HG03521 (cell line): ENCODE measurements around the gene DPM2.
A peak's percentile ranks its signal among the peaks of the same experiment; 100 is the strongest.

Experiments
- ATAC-seq: cut with Tn5 transposase; IDR thresholded peaks from one replicate; pipeline ENCODE4 v1.9.1; 2021; ENCODE audit warnings: mild to moderate bottlenecking, moderate library complexity; ENCODE audit not compliant: unreplicated experiment

DPM2 gene

DNA sequence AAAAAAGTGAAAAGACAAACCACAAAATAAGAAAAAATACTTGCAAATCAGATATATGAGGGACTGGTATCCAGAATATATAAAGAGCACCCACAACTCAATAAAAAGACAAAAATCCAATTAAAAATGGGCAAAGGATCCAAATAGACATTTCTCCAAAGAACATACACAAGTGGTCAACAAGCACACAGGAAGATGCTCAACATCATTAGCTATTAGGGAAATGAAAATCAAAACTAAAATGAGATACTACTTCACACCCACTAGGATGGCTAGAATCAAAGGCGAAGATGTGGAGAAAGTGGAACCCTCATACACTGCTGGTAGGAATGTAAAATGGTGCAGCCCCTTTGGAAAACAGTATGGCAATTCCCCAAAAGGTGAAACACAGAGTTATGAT lies 21.1 kb upstream of the DPM2 start:
- no peak for ATAC-seq

DNA sequence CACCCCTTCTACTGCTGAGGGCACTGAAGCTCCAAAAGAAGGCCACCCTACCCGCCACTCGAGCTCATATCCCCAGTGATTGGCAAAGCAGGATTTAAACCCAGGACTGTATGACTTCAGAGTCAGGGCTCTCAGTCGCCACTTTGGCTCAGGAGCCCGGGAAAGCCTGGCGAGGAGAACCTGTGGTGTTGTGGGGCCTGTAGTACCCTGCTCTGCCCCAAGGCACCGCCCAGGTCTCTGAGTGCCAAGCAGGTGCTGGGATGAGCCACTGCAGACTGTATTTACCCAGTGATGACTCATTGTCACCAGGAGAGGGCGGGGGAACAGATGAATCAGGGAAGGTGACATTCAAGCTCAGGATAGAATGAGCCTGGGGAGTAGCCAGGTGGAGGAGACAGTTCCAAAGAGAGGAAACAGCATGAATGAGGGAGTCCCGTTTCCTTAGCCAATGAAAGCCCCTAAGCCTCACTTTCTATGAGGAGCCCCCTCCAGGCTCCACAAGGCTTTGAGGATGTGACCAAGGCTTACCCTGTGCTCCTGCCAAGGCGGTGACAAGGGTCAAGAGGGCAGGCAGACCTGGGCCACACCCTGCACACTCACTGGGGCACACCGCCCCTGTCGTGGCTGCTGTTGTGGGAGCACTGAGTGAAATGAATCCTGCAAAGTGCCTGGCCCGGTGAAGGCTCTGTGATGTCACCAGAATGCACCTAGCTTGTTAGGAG lies 17.8 kb upstream of the DPM2 start:
- peak; percentile 53 for ATAC-seq

DNA sequence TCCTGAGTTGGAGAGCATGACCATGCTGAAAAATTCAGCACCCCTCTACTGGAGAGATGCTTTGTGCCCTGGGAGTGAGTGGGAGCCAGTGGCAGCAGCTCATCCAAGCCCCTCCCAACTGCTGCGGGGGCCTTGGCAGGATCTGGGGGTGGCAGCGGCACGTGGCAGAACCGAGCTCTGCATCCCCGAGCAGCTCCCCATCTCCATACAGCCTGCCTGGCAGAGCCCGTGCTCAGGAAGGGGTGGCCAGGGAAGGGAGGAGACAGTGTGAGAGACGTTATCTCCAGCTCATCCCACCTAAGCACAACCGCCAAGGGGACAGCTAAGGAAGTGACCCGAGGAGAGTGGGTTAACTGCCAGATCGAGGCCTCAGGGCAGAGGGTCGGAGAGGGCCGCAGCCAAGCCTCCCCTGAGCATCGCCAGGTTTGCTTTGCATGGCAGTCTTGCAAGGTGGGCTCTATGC lies 17.2 kb upstream of the DPM2 start:
- no peak for ATAC-seq

DNA sequence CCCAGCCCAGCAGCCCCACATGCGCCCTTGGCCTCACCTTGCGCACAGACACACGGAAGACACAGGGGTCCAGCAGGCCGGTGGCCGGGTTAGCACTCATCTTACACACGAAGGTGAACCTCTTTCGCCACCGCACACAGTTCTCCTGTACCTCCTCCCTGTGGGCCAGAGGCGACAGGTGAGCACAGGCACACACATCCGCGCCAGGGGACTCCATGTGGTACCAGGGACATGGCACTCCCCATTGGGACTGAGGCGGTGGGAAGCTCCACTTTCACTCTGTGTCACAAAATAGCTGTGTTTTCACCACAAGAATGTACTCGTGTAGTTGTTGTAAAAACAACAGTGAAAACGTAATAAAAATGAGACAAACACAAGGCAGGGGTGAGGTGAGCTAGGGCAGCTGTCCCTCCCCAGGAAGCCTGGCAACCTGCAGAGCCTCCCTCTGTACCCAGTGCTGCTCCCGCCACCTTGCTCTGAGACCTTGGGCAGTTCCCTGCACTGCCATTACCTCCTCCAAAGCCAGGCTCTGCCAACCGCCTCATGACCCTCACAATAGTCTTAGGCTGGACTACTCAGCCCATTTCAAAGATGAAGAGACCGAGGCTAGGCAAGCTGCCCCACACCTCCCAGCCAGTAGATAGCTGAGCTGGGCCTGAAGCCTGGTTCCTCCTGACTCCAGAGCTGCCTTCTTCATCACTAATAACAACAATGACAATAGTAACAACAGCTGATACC lies 16.3 kb upstream of the DPM2 start:
- no peak for ATAC-seq

DNA sequence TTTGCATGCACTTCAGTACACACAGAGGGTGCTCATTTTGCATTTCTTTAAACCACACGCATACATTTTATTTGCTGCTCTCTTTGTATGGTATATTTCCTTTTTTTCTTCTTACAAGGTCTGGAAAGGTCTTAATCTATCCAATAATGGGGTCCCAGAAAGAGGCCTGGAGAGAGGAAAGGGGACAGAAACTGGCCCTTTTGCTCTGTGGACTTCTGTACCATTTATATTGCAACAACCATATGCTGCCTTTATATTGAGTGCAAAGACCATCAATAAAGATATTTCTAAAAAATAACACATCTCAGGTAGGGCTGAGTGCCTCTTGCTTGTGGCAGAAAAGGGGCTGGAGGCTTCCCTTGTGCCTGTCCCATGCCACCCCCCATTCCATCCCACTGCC lies 15.5 kb upstream of the DPM2 start:
- ATAC-seq, result no peak

DNA sequence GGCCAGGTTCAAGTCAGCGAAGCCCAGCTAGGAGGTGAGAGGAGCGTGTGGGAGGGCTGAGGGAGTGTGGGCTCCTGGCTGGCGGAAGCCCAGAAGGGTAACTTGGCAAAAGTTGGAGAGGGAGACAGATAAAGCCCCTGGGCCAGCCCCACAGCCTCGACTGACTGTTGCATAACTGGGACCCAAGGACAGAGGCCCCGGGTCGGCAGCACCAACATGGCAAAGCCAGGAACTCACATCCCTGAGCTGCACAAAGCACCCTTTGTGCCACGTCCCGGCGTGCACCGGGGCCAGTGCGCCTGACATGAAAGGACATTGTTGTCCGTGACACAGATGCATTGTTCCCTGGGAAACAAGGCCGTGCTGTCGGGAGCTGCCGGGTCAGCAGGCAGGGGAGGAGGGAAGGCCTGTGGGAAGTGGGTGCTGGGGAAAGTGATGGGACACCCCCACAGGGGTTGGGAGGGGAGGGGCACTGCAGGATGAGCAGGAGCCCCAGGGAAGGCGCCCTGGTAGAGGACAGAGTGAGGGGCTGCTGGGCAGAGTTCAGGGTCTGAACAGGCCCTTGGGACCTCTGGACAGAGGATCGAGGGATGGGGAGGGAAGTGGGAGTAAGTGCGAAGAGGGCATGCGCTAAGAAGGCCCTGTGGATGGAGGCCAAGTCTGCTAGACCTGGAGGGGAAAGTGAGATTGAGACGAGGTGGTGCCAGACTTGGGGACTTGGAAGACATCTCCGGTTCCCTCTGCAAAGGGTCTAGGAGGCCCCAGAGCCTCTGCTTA lies 13.0 kb upstream of the DPM2 start:
- no peak for ATAC-seq

DNA sequence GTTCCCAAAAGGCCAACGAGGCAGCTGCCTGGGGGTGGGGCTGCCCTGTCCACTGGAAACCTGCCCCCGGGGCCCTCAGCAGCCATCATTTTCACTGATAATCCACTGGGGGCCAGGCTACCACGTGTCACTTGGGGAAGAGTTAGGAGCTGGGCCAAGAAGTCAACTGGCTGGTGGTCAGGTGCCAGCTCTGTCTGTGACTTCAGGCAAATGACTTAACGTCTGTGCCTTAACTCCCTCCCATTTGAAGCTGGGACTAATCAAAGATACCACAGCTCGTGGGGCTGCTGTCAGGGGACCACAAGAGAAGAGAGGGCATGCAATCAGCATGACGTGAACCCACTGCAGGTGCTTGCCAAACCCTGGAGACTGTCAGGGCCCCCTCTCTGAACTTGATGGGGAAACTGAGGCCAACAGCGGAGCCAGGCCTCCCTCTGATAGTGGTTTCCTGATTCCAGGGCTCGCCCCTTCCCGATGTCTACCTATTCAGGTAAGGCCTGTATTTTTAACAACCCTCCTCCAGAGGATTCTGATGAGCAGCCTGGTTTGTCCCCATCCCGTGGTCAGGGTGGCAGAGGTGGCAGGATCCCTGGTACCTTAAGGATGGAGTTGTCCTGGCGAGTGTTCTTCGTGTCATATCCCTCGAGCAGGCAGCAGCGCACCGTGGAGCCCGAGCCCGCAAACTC lies 12.3 kb upstream of the DPM2 start:
- no peak for ATAC-seq

DNA sequence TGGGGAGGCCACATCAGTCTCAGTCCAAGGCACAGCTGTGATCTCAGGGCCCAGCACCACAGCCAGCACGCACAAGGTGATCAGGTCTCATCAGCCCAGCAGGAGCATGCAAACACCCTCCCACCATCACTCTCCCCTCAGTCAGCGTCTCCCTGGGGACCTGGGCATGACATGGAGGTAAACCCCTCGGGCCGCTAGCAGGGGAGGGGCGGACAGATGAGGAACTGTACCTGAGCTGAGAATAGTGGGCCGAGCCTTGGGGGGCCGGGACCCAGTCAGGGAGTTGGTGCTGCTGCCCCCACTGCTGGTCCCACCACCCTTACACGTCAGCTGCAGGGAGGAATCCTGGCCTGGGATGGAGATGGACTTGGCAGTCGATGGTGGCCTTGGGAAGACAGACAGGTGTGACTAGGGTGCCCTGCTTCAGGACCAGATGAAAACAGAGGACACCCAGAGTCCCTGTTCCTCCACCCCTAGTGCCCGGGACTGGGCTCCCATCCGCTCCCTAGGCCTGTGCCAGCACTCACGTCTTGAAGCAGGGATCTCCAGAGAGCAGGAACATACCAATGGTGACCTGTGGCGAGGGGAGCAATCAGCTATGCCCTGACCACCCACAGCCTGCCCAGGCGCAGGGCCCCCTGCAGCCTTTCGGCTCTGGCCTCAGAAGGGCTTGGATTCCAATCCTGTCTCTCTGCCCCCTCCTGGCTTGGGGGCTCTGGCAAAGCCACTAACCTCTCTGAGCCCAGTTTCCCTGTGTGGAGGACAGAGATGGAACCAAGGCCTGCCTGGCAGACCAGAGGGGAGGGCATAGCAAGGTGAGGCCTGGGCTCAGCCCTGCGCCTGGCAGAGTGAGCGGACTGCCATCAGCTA lies 10.4 kb upstream of the DPM2 start:
- ATAC-seq, result no peak

DNA sequence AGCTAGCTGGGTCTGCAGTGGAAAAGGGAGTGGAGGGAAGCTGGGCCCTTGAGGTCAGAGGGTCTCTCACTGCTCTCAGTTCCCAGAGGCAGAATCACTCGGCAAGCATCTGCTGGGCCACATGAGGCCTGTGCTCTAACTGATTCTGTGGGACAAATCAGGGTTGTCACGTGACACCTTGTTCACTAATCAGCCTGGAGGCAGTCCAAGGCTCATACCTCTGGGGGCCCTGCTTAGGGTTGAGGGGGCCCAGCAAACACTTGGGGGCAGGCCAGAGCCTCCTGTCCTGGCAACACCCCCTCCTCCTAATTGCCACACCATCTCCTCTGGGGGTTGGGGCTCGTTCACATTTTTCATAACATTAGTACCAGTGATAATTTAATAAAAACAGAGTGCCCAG lies 9.1 kb upstream of the DPM2 start:
- no peak for ATAC-seq

DNA sequence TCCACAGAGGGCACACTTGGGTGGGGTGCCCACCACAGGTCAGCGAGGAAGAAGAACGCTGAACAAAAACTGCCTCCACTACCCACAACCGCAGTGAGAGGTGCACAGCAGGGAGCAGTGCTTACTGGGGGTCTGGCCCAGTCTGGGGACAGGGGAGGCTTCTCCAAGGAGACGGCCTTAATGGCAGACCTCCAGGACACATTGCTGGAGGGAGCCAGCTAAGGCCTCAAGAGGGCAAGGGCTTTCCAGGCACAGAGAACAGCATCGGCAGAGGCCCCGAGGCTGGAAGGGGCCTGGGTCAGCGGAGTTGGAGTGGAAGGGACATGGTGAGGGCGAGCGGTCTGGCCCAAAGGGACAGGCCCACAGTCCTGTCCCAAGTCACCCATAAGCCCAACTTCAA lies 8.3 kb upstream of the DPM2 start:
- ATAC-seq, result no peak

DNA sequence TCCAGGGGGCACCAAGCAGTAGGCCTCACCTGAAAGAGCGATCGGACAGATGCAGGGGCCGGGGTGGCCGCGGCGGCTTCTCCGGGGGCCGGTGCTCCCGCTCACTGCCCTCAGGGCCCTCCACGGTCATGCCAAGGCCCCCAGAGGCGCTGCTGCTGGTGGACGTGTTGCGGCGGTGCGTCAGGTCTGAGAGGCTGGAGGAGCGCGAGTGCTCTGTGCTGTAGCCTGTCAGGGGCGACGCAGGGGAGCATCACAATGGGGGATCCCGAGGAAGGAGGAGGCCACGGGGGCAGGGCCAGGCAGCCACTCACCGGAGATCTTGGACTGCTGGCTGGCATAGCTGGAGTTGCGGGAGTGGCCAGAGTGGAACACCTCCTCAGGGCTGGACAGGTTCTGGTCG lies 7.7 kb upstream of the DPM2 start:
- ATAC-seq, result no peak

DNA sequence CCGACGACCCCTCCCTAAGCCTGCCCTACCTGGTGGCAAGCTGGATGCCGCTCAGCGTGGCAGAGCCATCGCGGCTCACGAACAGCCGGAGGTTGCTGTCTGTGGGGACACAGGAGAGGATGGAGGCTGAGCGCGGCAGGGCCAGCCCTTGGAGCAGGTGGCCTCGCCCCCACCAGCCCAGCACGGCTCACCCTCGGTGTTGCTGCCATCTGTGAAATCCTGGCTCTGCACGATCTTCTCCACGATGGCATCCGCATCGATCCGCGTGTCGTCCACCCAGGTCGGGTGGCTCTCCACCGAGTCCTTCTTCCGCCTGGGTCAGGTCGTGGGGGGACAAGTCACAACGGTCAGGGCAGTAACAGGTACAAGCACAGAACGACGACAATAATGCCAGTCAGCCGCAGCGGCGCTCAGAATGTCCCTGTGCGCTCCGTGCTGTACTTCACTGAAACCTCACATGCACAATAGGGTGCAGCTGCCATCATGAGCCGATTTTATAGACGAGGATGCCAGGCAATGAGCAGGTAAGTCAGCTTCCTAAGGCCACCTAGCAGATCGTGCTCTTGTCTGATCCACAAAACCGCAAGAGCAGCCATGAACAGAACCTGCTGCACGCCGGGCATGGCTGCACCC lies 7.0 kb upstream of the DPM2 start:
- no peak for ATAC-seq

DNA sequence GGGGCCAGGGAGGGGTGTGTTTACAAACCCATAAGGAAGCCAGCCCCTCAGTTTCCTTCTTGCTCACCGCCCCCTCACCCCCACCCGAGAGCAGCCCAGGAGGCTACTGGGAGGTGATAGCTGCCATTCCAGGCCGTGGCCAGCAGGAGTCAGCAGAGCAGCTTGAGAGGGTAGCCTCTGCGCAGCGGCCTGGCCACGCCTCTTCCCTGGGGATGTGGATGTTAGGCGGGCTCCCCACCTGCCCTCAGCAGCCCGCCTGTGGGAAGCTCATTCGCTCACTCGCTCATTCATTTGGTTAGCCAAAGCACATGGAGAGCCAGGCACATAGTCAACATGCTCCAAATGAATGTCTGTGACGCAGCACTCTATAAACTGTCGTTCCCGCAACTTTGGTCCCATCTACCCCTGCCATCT lies 6.1 kb upstream of the DPM2 start:
- no peak for ATAC-seq

DNA sequence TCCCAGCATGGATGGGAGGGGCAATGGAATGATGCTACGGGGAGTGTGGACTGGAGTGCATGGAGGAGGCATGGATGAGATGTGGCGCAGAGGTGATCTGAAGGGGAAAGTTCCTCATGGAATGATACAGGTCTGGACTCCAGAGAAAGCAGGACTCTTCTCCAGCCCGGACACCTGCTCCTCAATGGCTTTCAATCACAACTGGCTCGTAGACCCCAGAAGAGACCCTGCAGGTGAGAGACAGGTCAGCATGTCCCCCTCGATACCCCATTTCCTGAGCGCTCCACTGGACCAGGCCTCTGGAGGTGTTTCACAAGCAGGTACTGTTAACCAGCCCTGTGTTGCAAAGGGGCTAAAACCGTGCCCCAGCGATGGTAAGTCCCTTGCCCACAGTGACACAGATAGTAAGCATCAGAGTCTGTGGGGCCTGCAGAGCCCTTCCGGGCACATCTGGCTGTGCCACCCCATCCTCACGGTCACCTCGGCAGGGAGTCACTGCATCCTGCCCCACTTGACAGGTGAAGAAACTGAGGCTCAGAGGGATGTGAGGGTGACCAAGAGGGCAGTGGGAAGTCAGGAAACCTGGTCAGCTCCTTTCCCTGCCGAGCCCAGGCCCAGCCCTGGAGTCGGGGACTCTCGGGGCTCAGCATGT lies 5.5 kb upstream of the DPM2 start:
- no peak for ATAC-seq

DNA sequence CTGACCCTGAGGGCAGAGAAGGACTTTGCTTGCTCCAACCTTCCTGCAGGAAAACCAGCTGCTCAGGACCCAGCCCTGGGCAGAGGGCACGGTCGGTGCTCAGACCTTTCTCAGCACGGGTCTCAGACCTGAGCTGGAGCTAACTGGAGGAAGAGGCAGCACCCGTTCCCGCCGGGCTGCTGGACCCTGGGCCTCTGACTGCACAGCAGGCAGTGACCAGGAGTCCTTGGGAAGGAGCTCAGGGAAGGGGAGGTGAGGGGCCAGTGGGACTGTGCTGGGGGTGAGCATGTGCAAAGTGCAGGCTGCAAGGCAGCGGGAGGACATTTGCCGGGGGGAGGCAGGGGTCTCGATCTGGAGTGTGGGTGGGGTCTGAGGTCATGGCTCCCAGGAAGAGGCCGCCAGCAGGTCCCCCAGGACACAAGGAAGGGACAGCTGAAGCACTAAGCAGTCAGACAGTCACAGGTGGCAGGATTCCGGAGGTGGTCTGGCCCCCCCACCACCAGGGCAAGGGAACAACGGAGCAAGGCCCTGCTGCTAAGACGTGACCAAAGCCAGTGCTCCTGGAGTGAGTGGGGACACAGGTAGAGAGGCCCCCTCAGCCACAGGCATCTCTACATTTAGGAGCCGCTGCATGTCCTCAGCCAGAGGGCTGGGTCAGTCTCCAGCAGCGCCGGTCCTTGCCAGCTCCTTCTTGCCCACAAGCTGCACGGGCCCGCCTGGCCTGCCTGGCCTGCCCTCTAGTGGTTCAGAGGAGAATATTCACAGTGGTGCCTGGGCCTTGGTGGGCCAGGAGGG lies 4.8 kb upstream of the DPM2 start:
- ATAC-seq, result no peak

DNA sequence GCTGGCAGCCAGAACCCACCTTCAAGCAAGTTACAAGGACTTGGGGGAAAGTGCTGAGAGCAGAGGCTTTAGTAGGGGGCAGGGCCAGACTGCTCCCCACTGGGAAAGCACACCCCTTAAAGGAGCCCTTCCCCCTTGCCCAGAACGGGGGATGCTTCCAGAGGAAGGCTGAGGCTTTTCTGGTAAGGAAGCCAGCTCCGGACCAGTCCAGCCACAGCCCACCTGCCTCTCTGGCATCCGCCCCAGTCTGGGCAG lies 4.2 kb upstream of the DPM2 start:
- ATAC-seq, result no peak

DNA sequence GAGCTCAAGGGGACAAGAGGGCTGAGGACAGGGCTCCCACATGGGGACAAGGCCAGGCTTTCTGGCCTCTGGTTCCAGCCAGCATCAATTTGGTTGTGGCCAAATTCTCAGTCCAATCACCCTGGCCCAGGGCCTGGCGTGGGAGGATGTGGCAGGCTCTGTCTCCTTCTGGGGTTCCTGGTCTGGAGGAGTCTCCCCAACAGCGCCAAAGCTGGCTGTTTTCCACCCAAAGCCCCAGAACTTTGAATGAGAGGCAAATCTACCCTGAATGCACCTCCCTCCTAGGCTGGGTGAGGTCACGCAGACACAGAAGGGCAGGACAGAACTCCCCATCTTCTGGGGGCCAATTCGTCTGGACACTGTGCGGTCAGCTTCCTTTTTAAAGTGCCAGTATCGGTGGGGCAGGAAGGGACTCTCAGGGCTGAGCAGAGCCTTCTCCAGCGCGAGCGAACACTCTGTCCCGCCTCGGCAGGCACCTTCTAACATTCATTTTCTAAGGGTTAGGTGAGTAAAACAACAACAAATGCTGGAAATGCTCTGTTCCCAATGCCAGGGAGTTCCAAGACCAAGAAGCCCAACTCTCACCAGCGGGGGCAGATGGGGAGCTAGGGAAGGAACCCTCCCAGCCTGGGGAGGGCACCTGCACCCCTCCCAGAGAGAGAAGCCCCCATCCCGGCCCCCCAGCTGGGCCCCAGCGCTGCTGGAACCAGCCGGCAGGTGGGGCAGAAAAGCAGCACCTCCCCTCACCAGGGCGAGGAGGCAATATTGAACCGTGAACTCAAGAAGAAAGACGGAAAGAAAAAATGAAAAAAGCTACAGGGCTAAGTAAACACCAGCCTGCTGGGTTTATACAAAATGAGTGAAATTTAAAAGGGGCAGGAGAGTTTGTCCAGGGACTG lies 3.7 kb upstream of the DPM2 start:
- no peak for ATAC-seq

DNA sequence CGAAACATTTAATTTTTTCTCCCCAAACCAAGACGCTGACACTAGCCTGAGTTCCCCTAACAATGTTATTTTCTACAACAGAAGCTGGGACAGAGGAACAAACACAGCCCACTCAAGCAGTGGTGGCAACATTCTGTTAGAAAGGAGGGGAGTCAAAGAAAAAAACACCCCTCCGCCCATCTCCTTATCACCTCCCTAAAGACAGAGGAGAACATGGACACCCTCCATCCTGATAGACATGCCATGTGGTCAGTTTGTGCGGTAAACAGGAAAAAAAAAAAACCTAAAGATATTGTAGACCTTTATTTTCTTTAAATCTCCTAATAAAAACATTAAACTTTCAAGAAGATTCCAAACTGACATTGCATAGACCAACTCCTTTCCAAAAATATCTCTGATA lies 2.9 kb upstream of the DPM2 start:
- no peak for ATAC-seq
